Suppressor macrophage (primary cell): ENCODE measurements around the gene SRRT.
"Not testable (repeated sequence)": the region's sequence is repeated elsewhere in the genome, so short reads cannot be mapped to it uniquely, and the experiment has no call there.

Experiments used
- DNase-seq, 4 experiments: peaks; one replicate each; pipeline ENCODE4 v3.0.0-alpha.2; 2020 to 2022

SRRT gene

DNA sequence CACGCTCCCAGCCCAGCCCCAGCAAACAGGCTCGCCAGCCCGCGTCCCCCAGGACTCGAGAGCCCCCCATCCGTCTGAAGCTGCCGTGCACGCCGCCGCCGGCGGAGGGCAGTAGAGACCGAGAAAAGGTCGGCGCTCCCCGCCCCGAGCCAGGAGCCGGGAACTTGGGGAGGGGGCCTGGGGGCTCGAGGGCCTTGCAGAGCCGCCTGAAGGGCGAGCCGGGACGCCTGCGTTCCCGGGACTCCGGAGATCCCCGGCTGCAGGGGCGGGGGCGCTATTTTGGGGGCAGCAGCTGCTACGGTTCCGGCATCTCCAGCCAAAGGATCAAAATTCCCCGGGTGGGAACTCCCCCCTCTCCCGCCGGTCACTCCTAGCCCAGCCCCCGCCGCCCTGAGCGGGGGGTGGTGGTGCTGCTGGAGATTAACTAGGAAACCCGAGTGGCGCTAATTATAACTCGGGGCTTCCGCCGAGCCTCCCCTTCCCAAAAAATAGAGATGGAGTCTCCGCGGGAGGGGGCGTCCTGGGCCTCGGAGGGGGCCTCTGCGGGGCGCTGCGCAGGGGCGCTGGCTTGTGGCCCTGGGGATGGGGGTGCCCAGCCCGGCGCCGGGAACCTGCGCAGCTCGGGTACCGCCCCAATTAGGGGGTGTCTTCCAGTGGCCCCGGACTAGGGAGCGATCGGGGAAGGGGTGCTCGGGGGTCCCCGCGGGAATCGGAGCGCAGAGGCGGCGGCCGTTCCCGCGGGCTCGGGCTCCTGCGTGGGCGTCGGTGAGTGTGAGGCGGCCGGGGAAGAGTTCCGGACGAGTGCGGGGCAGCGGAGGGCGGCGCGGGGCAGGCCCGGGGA, 20.2 kb downstream of the SRRT start:
- peak; percentile 35 to 64 (median 54) for DNase-seq

DNA sequence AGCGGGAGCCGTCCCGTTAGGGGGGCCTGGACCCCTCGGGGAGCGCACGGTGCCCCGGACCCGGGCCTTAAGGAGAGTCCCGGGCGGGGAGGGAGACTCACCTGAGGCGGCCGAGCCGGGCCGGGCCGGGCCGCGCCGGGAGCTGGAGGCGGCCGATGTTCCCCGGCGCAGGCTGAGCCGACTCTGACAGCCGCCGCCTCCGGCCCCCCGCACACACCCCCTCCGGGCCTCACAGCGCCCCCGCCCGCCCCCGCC, 20.7 kb downstream of the SRRT start, which contains the start of gene ACHE:
Gene ACHE (minus strand): TSS at position 188 of the 255 bp plus-strand sequence. CDS start 1,656 bp downstream, outside the sequence.
- DNase-seq = no peak

- peak in 3 of 4 experiments; percentile 29 to 48 (median 40) for DNase-seq
Observed at GRCh38 chr7:100895956-100896731, 21.2 kb downstream of the SRRT start.

DNA sequence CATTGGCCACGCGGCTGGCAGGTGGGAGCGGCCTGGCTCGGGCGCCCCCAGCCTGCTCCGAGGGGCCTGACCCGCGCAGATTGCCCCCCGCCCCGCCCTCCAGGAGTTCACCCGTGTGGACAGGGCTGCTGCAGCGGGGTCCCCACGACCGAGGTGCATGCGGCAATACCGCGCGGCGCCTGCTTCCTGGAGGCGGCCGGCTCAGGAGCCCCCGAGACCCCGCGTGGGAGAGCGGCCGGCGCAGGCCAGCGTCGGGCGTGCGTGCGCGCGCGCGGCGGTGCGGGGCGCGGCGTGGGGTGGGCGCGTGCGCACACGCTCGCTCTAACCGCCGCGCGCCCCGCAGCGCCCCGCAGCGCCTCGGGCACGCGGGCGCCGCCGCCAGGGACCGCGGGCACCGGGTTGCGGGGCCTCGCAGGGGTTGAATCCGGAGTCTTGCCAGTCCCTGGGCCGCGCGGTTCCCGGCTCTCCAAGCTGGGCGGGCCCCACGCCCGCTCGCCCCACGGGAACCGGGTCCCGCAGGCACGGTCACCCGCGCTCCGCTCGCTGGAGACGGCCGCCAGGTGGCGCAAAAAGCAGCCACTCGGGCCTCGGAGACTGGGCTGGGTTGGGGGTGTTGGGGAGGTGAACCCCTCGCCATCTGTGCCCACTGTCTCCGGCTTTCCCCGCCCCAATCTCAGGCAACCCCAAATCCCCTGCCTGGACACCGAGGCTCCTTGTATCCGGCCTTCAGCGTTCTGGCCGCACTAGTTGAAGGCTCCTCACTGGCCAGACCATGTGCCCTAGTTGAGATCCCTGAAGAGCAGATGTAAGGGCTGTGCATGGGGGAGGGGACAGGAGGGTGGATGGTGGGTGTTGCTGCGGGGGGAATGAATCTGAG, 22.1 kb downstream of the SRRT start:
- peak in 3 of 4 experiments; percentile 33 to 77 (median 69) for DNase-seq

GRCh38 chr7:100897772-100898454, 23.0 kb downstream of the SRRT start:
- no peak for DNase-seq

GRCh38 chr7:100899432-100899831, 24.5 kb downstream of the SRRT start:
- no peak for DNase-seq

GRCh38 chr7:100900978-100901377, 26.1 kb downstream of the SRRT start:
- DNase-seq = no peak

DNA sequence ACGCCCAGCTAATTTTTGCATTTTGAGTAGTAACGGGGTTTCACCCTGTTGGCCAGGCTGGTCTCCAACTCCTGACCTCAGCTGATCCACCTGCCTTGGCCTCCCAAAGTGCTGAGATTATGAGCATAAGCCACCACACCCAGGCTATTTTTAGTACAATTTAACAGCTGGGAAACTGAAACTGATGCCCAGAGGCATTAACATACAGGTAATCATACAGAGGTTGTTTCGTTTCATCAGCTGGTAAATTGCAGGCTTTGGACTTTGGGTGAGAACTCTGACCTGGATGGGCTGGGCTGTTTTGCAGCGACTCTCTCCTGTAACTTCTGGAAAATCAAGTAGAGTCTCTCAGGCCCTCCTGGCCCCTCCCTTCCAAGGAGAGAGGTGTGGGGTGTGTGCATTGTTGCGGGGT, 27.0 kb downstream of the SRRT start:
- DNase-seq = no peak

DNA sequence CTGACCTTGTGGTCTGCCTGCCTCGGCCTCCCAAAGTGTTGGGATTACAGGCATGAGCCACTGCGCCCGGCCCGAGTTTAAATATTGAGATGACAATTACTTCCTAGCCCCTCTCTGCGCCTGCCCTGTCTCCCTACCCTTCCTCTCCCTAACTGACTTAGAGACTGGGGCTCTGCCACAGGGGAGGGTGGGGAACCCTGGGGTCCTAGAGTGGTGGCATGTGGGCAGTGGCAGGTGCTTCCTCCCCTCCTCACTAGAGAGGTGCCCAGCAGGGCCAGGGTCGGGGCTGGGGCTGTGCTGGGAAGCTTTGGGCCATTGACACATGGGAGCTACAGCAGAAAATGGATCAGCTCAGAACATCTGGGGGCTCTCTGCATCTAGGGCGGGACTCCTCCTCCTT, 27.7 kb downstream of the SRRT start:
- no peak for DNase-seq

DNA sequence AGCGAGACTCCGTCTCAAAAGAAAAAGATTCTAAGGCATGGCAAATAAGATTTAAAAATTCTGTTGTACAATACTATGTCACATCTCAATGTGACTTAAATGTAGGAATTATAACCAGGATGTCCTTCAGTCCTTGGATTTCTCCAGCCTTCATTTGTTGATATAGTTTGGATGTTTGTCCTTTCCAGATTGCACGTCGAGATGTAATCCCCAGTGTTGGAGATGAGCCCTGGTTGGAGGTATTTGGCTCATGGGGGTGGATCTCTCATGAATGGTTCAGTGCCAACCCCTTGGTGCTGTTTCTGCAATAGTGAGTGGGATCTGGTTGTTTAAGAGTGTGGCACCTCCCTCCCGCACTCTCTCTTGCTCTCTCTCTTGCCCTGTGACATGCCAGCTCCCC, 33.6 kb downstream of the SRRT start:
- no peak for DNase-seq

GRCh38 chr7:100910443-100910842, 35.5 kb downstream of the SRRT start:
- peak; percentile 78 to 92 (median 82) for DNase-seq

- DNase-seq = no peak
Observed at GRCh38 chr7:100911484-100911883, 36.6 kb downstream of the SRRT start.

DNA sequence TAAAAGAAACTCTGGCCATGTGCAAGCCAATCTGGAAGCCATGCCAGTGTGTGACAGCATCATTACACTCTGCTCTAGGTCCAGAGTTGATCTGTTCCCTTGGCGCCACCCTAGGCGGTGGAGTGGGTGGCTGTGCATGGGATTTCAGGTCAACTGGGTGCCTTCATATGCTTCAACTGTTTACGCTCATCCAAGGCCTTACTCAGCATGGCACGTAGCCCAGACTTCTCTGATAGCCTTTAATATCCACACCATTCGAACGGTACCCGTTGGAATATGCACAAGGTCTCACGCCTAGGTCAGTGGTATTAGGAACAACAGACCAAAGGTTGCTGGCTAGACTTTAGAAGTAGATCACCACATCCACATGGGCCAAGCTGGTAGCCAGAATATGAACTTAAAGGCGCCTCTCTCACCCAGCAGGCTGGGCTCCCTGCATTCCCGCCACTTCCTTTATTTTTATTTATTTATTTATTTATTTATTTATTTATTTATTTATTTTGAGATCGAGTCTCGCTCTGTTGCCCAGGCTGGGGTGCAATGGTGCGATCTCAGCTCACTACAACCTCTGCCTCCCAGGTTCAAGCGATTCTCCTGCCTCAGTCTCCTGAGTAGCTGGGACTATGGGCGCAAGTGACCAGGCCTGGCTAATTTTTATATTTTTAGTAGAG, 39.4 kb downstream of the SRRT start:
- peak in 1 of 4 experiments; percentile 20 for DNase-seq

DNA sequence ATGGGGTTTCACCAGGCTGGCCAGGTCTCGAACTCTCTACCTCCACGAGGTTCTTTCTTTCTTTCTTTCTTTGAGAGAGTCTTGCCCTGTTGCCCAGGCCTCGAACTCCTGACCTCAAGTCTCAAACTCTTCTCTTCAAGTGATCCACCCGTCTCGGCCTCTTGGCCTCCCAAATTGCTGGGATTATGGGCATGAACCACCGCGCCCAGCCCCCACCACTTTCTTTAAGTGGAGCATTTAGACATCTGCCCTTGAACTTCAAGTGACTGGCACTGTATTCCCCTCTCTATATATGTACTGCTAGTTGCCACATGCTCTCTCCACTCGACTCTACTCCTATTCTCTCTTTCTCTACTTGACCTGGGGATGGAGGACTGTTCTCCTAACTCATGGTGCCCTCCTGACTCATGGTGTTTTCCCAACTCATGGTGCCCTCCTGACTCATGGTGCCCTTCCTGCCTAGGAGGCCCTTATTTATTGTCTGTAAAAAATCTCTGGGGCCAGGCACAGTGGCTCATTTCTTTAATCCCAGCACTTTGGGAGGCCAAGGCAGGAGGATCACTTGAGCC, 40.1 kb downstream of the SRRT start:
- DNase-seq = peak; percentile 59 to 83 (median 70)

DNA sequence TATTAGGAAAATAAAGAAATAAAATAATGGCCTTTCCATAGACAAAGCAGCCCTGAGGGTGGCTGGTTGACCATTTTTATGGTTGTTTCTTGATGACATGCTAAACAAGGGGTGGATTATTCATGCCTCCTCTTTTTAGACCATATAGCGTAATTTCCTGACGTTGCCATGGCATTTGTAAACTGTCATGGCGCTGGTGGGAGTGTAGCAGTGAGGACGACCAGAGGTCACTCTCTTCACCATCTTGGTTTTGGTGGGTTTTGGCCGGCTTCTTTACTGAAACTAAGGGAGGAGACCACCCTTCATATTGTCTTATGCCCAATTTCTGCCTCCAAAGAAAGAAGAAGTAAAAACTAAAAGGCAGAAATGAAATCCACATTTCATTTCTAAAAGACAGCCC, 44.4 kb downstream of the SRRT start:
- DNase-seq = not testable (repeated sequence)

- not testable (repeated sequence) for DNase-seq
Observed at GRCh38 chr7:100919779-100920437, 45.0 kb downstream of the SRRT start.

- no peak for DNase-seq
Observed at GRCh38 chr7:100921039-100921438, 46.1 kb downstream of the SRRT start.

- DNase-seq = not testable (repeated sequence)
Observed at GRCh38 chr7:100923616-100924015, 48.7 kb downstream of the SRRT start.

DNA sequence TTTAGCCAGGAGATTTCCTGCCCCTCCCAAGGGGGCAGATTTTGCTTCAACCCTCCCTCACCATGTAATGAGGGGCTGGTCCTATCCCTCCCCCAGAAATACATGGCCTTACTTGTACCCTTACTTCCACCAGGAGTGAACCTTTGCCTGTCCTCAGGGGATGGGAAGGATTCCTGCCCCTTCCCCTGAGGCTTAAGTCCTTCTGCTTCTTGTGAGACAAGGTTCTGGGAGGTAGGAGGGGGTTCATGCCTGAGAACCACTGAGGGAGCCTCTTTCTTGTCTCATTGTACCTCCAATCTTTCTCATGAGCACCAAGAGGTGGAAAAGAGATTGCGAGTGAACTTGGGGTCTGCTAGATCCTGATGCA, 54.9 kb downstream of the SRRT start:
- no peak for DNase-seq

GRCh38 chr7:100933734-100934133, 58.8 kb downstream of the SRRT start:
- DNase-seq = no peak

DNA sequence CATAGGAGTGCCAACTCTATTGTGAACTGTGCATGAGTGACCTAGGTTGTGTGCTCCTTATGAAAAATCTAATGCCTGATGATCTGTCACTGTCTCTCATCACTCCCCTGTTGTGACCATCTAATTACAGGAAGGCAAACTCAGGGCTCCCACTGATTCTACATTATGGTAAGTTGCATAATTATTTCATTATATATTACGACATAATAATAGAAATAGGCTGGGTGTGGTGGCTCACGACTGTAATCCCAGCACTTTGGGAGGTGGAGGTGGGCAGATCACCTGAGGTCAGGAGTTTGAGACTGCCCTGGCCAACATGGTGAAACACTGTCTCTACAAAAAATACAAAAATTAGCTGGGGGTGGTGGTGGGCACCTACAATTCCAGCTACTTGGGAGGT, 60.5 kb downstream of the SRRT start:
- not testable (repeated sequence) for DNase-seq
